ENCODE results near the gene STAT4.

The STAT4 gene

GRCh38 chr2:191144217-191144616 is 6.6 kb downstream of the STAT4 start:
- Histone ChIP-seq H3K27ac (ENCODE audit: low read length) (no peak overlapping the region), H2AFZ (ENCODE audit: low read length) (no peak overlapping the region)

GRCh38 chr2:191143791-191144190 is 7.0 kb downstream of the STAT4 start:
- no peaks in the 10 kb centered on the region for H3K9me2 ChIP-seq (replicated peaks; ENCODE audit: insufficient read depth, low read length)
- no peaks in the 10 kb centered on the region for H3K36me3 ChIP-seq (replicated peaks; ENCODE audit: insufficient read depth, low read length)
- no peak overlapping the region for H3K4me3 ChIP-seq (ENCODE audit: low read length)
- TF ChIP-seq EZH2phosphoT487 (IDR thresholded peaks at IDR 0.05; ENCODE audit: low read length) (no peak), CTCF (IDR thresholded peaks at IDR 0.05; ENCODE audit: low read length) (no peak), EZH2 (optimal IDR thresholded peaks at IDR 0.05; ENCODE audit: low read depth, low read length) (no peak)
- H3K9ac ChIP-seq (ENCODE audit: low read length) = no peak overlapping the region
- H3K79me2 ChIP-seq (ENCODE audit: low read length) = no peaks in the 10 kb centered on the region
- no peaks in the 10 kb centered on the region for H3K4me1 ChIP-seq (ENCODE audit: low read length)
- no peaks in the 10 kb centered on the region for H3K9me3 ChIP-seq (replicated peaks; ENCODE audit: insufficient read depth, low read length)
- no peak overlapping the region for H3K4me2 ChIP-seq (ENCODE audit: low read depth, low read length)
- no peaks in the 10 kb centered on the region for H3F3A ChIP-seq (ENCODE audit: insufficient read depth, low read length)
- H3K27me3 ChIP-seq (replicated peaks; ENCODE audit: insufficient read depth, low read length) = no peaks in the 10 kb centered on the region
- no peaks in the 10 kb centered on the region for H4K20me1 ChIP-seq (ENCODE audit: insufficient read depth, low read length)
- no peak for DNase-seq
- no peak overlapping the region for H3K27ac ChIP-seq (ENCODE audit: low read length)
- no peak overlapping the region for H2AFZ ChIP-seq (ENCODE audit: low read length)

More at GRCh38 chr2:191144217-191144616, 6.6 kb downstream of the STAT4 start:
- H3K9me3 ChIP-seq (replicated peaks; ENCODE audit: insufficient read depth, low read length) = no peaks in the 10 kb centered on the region
- no peak overlapping the region for H3K4me3 ChIP-seq (ENCODE audit: low read length)
- no peak for DNase-seq
- H3K79me2 ChIP-seq (ENCODE audit: low read length) = no peaks in the 10 kb centered on the region
- H4K20me1 ChIP-seq (ENCODE audit: insufficient read depth, low read length) = no peaks in the 10 kb centered on the region
- TF ChIP-seq EZH2phosphoT487 (IDR thresholded peaks at IDR 0.05; ENCODE audit: low read length) (no peak), CTCF (IDR thresholded peaks at IDR 0.05; ENCODE audit: low read length) (no peak), EZH2 (optimal IDR thresholded peaks at IDR 0.05; ENCODE audit: low read depth, low read length) (no peak)
- 0 out of 2 replicates have a peak, but pooled peaks cover under 1% of the 10 kb centered on the region for H3K4me1 ChIP-seq (ENCODE audit: low read length)
- no peak overlapping the region for H3K4me2 ChIP-seq (ENCODE audit: low read depth, low read length)
- H3K27me3 ChIP-seq (replicated peaks; ENCODE audit: insufficient read depth, low read length) = no peaks in the 10 kb centered on the region
- H3K36me3 ChIP-seq (replicated peaks; ENCODE audit: insufficient read depth, low read length) = no peaks in the 10 kb centered on the region
- no peaks in the 10 kb centered on the region for H3K9me2 ChIP-seq (replicated peaks; ENCODE audit: insufficient read depth, low read length)
- no peaks in the 10 kb centered on the region for H3F3A ChIP-seq (ENCODE audit: insufficient read depth, low read length)
- H3K9ac ChIP-seq (ENCODE audit: low read length) = no peak overlapping the region

- Histone ChIP-seq H3K9me2 (replicated peaks; ENCODE audit: insufficient read depth, low read length) (no peaks in the 10 kb centered on the region), H3K4me1 (ENCODE audit: low read length) (no peaks in the 10 kb centered on the region), H3K36me3 (replicated peaks; ENCODE audit: insufficient read depth, low read length) (no peaks in the 10 kb centered on the region), H3K9ac (ENCODE audit: low read length) (no peak overlapping the region), H2AFZ (ENCODE audit: low read length) (no peak overlapping the region), H3K27me3 (replicated peaks; ENCODE audit: insufficient read depth, low read length) (no peaks in the 10 kb centered on the region), H3K4me3 (ENCODE audit: low read length) (no peak overlapping the region), H3K9me3 (replicated peaks; ENCODE audit: insufficient read depth, low read length) (no peaks in the 10 kb centered on the region), H3F3A (ENCODE audit: insufficient read depth, low read length) (no peaks in the 10 kb centered on the region; the same call in 1 of the 2 replicates), H4K20me1 (ENCODE audit: insufficient read depth, low read length) (no peaks in the 10 kb centered on the region), H3K79me2 (ENCODE audit: low read length) (no peaks in the 10 kb centered on the region), H3K27ac (ENCODE audit: low read length) (peak overlapping the region; percentile 62; the same call in 1 of the 2 replicates), H3K4me2 (ENCODE audit: low read depth, low read length) (peak overlapping the region; percentile 44; the same call in 1 of the 2 replicates)
- TF ChIP-seq EZH2 (optimal IDR thresholded peaks at IDR 0.05; ENCODE audit: low read depth, low read length) (no peak), CTCF (IDR thresholded peaks at IDR 0.05; ENCODE audit: low read length) (no peak), EZH2phosphoT487 (IDR thresholded peaks at IDR 0.05; ENCODE audit: low read length) (no peak)
- no peak for DNase-seq
Measured at GRCh38 chr2:191128911-191129304, 21.9 kb downstream of the STAT4 start.

All from MM.1S (cell line).